CD14-positive monocyte (primary cell): Measurements from ENCODE around the gene SCAP. TPM values are rescaled to one million over a fixed set of nuclear protein-coding genes. Genes with fewer than 3 reads are reported as not detected.
A peak's percentile ranks its signal among the peaks of the same experiment; 100 is the strongest.

Experiments used
- DNase-seq, 3 donors: peaks; one replicate each; pipeline ENCODE4 v3.0.0-alpha.2; 2011 to 2022
- H2AFZ ChIP-seq: 2 replicates; pipeline ENCODE4 v1.6.0; 2012; ENCODE audit warnings: mild to moderate bottlenecking, low read depth, low read length, inconsistent platforms; ENCODE audit not compliant: insufficient read depth, poor library complexity, severe bottlenecking
- H3K27ac ChIP-seq, 2 donors: 1 replicate in 1 of 2; 2 replicates in 1 of 2; pipeline ENCODE4 v1.5.1; 2012 to 2013; ENCODE audit warnings: low read length in 2 of 2, control low read depth in 1 of 2, inconsistent platforms in 1 of 2, low read depth in 1 of 2, mild to moderate bottlenecking in 1 of 2
- H3K27me3 ChIP-seq, 2 donors: one replicate each; pipeline versions ENCODE4 v1.6.0 to v1.6.1; 2011 to 2013; ENCODE audit warnings: low read length in 2 of 2; ENCODE audit not compliant: control insufficient read depth in 2 of 2, insufficient read depth in 2 of 2
- H3K36me3 ChIP-seq, 2 donors: replicated peaks in 1 of 2; 1 replicate in 1 of 2; 2 replicates in 1 of 2; pipeline versions ENCODE4 v1.5.1 to v1.6.1; 2012 to 2013; ENCODE audit warnings: low read length in 2 of 2, control low read depth in 1 of 2, inconsistent platforms in 1 of 2, mild to moderate bottlenecking in 1 of 2; ENCODE audit not compliant: insufficient read depth in 2 of 2, control insufficient read depth in 1 of 2
- H3K4me1 ChIP-seq, 2 donors: 1 replicate in 1 of 2; 2 replicates in 1 of 2; pipeline versions ENCODE4 v1.5.1 to v1.6.1; 2012 to 2013; ENCODE audit warnings: low read length in 2 of 2, control low read depth in 1 of 2, inconsistent platforms in 1 of 2, mild to moderate bottlenecking in 1 of 2, moderate library complexity in 1 of 2; ENCODE audit not compliant: insufficient read depth in 2 of 2, control insufficient read depth in 1 of 2
- H3K4me2 ChIP-seq: replicated peaks from 2 replicates; pipeline ENCODE3; 2012; ENCODE audit warnings: low read length, moderate library complexity, mild to moderate bottlenecking; ENCODE audit not compliant: poor library complexity, severe bottlenecking; ENCODE audit errors: extremely low read depth
- H3K4me3 ChIP-seq, 3 experiments: fragments of 200-600 bp in 1 of 3; sonication (generic) in 1 of 3; replicated peaks in 1 of 3; 1 replicate in 2 of 3; 2 replicates in 1 of 3; pipeline ENCODE4 v1.5.1; 2011 to 2013; ENCODE audit warnings: low read length in 3 of 3, mild to moderate bottlenecking in 3 of 3, control low read depth in 2 of 3, low read depth in 2 of 3, inconsistent platforms in 1 of 3, moderate library complexity in 1 of 3
- H3K79me2 ChIP-seq: 2 replicates; pipeline ENCODE4 v1.6.0; 2012; ENCODE audit warnings: mild to moderate bottlenecking, control low read depth, inconsistent platforms, low read length, moderate library complexity; ENCODE audit not compliant: insufficient read depth
- H3K9ac ChIP-seq: 2 replicates; pipeline ENCODE4 v1.6.0; 2017; ENCODE audit warnings: low read length, mild to moderate bottlenecking; ENCODE audit not compliant: insufficient read depth, poor library complexity, severe bottlenecking
- H3K9me3 ChIP-seq, 2 donors: replicated peaks in 1 of 2; 1 replicate in 1 of 2; 2 replicates in 1 of 2; pipeline versions ENCODE4 v1.5.1 to v1.6.1; 2012 to 2013; ENCODE audit warnings: low read length in 2 of 2, control low read depth in 1 of 2; ENCODE audit not compliant: control insufficient read depth in 1 of 2, insufficient read depth in 1 of 2
- H4K20me1 ChIP-seq: 2 replicates; pipeline ENCODE4 v1.6.0; 2012; ENCODE audit warnings: mild to moderate bottlenecking, low read length, control low read depth, moderate library complexity; ENCODE audit not compliant: insufficient read depth
- H3K27ac Mint-ChIP-seq, 7 donors: one replicate each; pipeline ENCODE4 v1.8.0; 2020; ENCODE audit warnings: mild to moderate bottlenecking in 7 of 7, mixed read lengths in 7 of 7, moderate library complexity in 6 of 7, inconsistent platforms in 2 of 7
- H3K27me3 Mint-ChIP-seq, 3 donors: one replicate each; pipeline ENCODE4 v1.8.0; 2021 to 2022; ENCODE audit warnings: low read depth in 3 of 3, mild to moderate bottlenecking in 3 of 3, mixed read lengths in 3 of 3, moderate library complexity in 3 of 3, inconsistent platforms in 1 of 3
- H3K36me3 Mint-ChIP-seq, 2 donors: one replicate each; pipeline ENCODE4 v1.8.0; 2020; ENCODE audit warnings: mixed read lengths in 2 of 2, inconsistent platforms in 1 of 2, mild to moderate bottlenecking in 1 of 2
- H3K4me1 Mint-ChIP-seq: one replicate; pipeline ENCODE4 v1.8.0; 2020; ENCODE audit warnings: mild to moderate bottlenecking, mixed read lengths
- H3K4me3 Mint-ChIP-seq, 2 donors: one replicate each; pipeline ENCODE4 v1.8.0; 2020; ENCODE audit warnings: mild to moderate bottlenecking in 2 of 2, mixed read lengths in 2 of 2, moderate library complexity in 1 of 2
- H3K9me3 Mint-ChIP-seq, 7 donors: one replicate each; pipeline ENCODE4 v1.8.0; 2020 to 2022; ENCODE audit warnings: mixed read lengths in 7 of 7, mild to moderate bottlenecking in 6 of 7, moderate library complexity in 6 of 7, inconsistent platforms in 2 of 7
- WGBS: methylation state at CpG from one replicate; pipeline ENCODE4 v1.1.5; 2013; ENCODE audit warnings: missing lambda C conversion rate; ENCODE audit not compliant: insufficient coverage; 5-methylcytosine and 5-hydroxymethylcytosine counted together
- intact Hi-C, 2 donors: fragments of 100-400 bp; cut with micrococcal nuclease; formaldehyde crosslinking; loops; one replicate each; pipeline versions ENCODE4 v1.15.0 to v1.15.1; 2023
- polyA plus RNA-seq, 3 donors: library from polyadenylated mRNA; depleted of rRNA in 1 of 3; unstranded in 2 of 3; stranded (reverse) in 1 of 3; fragments of 300-500 nt in 2 of 3; fragments of >200 nt in 1 of 3; fragmentation: Illumina TruSeq in 2 of 3; gene quantifications; 1 replicate in 2 of 3; 2 replicates in 1 of 3; pipeline ENCODE4 v1.2.3, GENCODE V29; 2012 to 2021
- TF ChIP-seq, protein P1 (sequence below): fragments of 200-600 bp; IDR thresholded peaks from one replicate; pipeline ENCODE4 v1.8.0; 2022; ENCODE audit warnings: antibody characterized with exemption, mild to moderate bottlenecking

The SCAP gene
- polyA plus RNA-seq, 3 donors = 26.3 to 27.8 (median 27.7) TPM

DNA sequence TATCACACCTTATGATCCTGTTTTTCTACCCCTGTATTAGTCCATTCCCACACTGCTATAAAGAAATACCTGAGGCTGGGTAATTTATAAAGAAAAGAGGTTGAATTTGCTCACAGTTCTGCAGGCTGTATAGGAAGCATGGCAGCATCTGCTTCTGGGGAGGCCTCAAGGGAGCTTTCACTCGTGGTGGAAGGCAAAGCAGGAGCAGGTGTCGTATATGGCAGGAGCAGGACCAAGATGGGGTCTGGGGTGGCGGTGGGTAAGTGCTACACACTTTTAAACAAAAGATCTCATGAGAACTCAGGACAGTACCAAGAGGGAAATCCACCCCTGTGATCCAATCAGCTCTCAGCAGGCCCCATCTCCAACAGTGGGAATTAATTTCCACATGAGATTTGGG is 15.4 kb upstream of the SCAP start:
- Histone ChIP-seq H3K36me3 (peaks cover 14 to 23% of the 10 kb centered on the region in 2 donors), H3K27me3 (no peaks in the 10 kb centered on the region), H4K20me1 (no peaks in the 10 kb centered on the region), H3K4me1 (no peaks in the 10 kb centered on the region), H3K9me3 (no peaks in the 10 kb centered on the region), H2AFZ (no peak overlapping the region), H3K4me2 (no peak overlapping the region), H3K79me2 (no peaks in the 10 kb centered on the region), H3K27ac (no peak overlapping the region), H3K4me3 (no peak overlapping the region), H3K9ac (no peak overlapping the region)
- intact Hi-C loops = no loop called here
- Mint-ChIP-seq H3K27me3 (no peaks in the 10 kb centered on the region), H3K4me1 (no peaks in the 10 kb centered on the region), H3K36me3 (peaks cover 20 to 27% of the 10 kb centered on the region in 2 donors), H3K27ac (peak overlapping the region in 1 of 7 donors; percentile 63), H3K4me3 (no peak overlapping the region), H3K9me3 (no peaks in the 10 kb centered on the region)
- 100% methylated on average over 1 of the region's 3 CpGs for WGBS
- DNase-seq = no peak
- TF ChIP-seq, protein P1, sequence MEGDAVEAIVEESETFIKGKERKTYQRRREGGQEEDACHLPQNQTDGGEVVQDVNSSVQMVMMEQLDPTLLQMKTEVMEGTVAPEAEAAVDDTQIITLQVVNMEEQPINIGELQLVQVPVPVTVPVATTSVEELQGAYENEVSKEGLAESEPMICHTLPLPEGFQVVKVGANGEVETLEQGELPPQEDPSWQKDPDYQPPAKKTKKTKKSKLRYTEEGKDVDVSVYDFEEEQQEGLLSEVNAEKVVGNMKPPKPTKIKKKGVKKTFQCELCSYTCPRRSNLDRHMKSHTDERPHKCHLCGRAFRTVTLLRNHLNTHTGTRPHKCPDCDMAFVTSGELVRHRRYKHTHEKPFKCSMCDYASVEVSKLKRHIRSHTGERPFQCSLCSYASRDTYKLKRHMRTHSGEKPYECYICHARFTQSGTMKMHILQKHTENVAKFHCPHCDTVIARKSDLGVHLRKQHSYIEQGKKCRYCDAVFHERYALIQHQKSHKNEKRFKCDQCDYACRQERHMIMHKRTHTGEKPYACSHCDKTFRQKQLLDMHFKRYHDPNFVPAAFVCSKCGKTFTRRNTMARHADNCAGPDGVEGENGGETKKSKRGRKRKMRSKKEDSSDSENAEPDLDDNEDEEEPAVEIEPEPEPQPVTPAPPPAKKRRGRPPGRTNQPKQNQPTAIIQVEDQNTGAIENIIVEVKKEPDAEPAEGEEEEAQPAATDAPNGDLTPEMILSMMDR = no peak

DNA sequence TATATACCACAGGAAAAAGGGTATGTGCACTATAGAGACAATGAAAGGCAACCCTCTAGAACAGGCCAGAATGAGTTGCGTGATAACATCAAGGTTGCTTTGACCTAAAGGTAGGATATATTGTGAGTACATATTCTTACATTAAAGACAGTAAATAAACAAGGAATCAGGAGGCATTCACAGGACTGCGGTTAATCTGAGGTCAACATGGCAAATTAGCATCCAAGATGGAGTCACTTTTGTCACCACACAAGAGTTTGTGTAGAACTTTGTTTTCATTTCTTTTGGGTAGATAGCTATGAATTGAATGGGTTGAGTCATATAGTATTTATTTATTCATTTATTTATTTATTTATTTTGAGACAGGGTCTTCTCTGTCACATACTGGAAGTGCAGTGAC is 11.5 kb upstream of the SCAP start:
- no peak overlapping the region for H2AFZ ChIP-seq
- no peaks in the 10 kb centered on the region for H3K27me3 ChIP-seq
- H3K4me2 ChIP-seq = no peak overlapping the region
- intact Hi-C loops = no loop called here
- Mint-ChIP-seq H3K27ac (no peak overlapping the region), H3K27me3 (peaks cover 0 to 2% (median 0%) of the 10 kb centered on the region in 3 donors), H3K36me3 (peaks cover 7 to 9% of the 10 kb centered on the region in 2 donors), H3K9me3 (no peaks in the 10 kb centered on the region), H3K4me3 (no peak overlapping the region), H3K4me1 (no peaks in the 10 kb centered on the region)
- no peak overlapping the region for H3K4me3 ChIP-seq
- H3K4me1 ChIP-seq = no peaks in the 10 kb centered on the region
- H3K27ac ChIP-seq = no peak overlapping the region
- TF ChIP-seq, protein P1 = no peak
- H4K20me1 ChIP-seq = no peaks in the 10 kb centered on the region
- DNase-seq = no peak
- WGBS = 100% methylated on average over 1 of the region's 2 CpGs
- H3K9me3 ChIP-seq = no peaks in the 10 kb centered on the region
- H3K9ac ChIP-seq = no peak overlapping the region
- H3K79me2 ChIP-seq = no peaks in the 10 kb centered on the region
- peaks cover 0 to 6% of the 10 kb centered on the region in 2 donors for H3K36me3 ChIP-seq
